Activated T-cell treated with anti-CD3 and anti-CD28 coated beads, Interleukin-2, amount 50 U/mL, for 4 hours (primary cell): Measurements from ENCODE around the gene PLPPR3. TPM values are rescaled to one million over a fixed set of nuclear protein-coding genes. Genes with fewer than 3 reads are reported as not detected.
"Not testable (repeated sequence)": the region's sequence is repeated elsewhere in the genome, so short reads cannot be mapped to it uniquely, and the experiment has no call there.

Experiments used
- ATAC-seq, 2 donors: fragments of 200-7000 bp; cut with Tn5 transposase; one replicate each; pipeline ENCODE4 v1.10.0; 2021
- DNase-seq: peaks from one replicate; pipeline ENCODE4 v3.0.0-alpha.2; 2020
- H3K27me3 Mint-ChIP-seq: one replicate; pipeline ENCODE4 v1.8.0; 2021; ENCODE audit warnings: low read depth, mixed read lengths
- H3K36me3 Mint-ChIP-seq: one replicate; pipeline ENCODE4 v1.8.0; 2022; ENCODE audit warnings: mixed read lengths; ENCODE audit not compliant: insufficient read depth
- H3K4me1 Mint-ChIP-seq: one replicate; pipeline ENCODE4 v1.8.0; 2021; ENCODE audit warnings: low read depth, mixed read lengths
- H3K4me3 Mint-ChIP-seq: one replicate; pipeline ENCODE4 v1.8.0; 2021; ENCODE audit warnings: mild to moderate bottlenecking, moderate library complexity, mixed read lengths
- H3K9me3 Mint-ChIP-seq: one replicate; pipeline ENCODE4 v1.8.0; 2021; ENCODE audit warnings: mixed read lengths
- total RNA-seq, 3 donors: library from RNA; stranded (reverse); gene quantifications; one replicate each; pipeline ENCODE4 v1.2.1, GENCODE V29; 2021

PLPPR3 gene
- total RNA-seq, 3 donors from 2014 or later: 0.24 TPM; not detected in 2

DNA sequence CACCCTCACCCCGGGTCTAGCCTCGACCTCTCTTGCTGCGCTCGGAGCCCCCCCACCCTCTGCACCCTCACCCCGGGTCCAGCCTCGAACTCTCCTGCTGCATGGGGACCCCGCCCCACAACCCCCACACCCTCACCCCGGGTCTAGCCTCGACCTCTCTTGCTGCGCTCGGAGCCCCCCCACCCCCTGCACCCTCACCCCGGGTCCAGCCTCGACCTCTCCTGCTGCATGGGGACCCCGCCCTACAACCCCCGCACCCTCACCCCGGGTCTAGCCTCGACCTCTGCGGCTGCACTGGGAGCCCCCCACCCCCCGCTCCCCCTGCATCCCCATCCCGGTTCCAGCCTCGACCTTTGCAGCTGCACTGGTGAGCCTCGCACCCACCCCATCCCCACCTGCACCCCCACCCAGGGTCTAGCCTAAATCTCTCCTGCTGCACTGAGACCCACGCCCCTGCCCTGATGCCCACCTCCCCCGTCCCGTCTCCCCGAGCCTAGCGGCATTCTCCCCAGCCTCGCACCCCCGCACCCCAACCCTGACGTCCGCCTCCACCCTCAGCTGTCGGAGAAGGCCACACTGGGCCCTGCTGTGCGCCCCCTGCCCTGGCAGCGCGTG, 39.5 kb upstream of the PLPPR3 start:
- peaks cover 10% of the 10 kb centered on the region for H3K4me1 Mint-ChIP-seq
- H3K9me3 Mint-ChIP-seq: no peaks in the 10 kb centered on the region
- H3K4me3 Mint-ChIP-seq: no peak overlapping the region
- peaks cover 11% of the 10 kb centered on the region for H3K27me3 Mint-ChIP-seq
- ATAC-seq: no peak
- DNase-seq: no peak
- H3K36me3 Mint-ChIP-seq: no peaks in the 10 kb centered on the region

GRCh38 chr19:858868-859843, 37.4 kb upstream of the PLPPR3 start, which contains the start of gene CFD:
Gene CFD (plus strand): TSS chr19:859664. CDS start chr19:859690, 26 bp downstream.
- Mint-ChIP-seq H3K4me1 (peaks cover 10% of the 10 kb centered on the region), H3K36me3 (no peaks in the 10 kb centered on the region), H3K27me3 (peaks cover 14% of the 10 kb centered on the region), H3K9me3 (no peaks in the 10 kb centered on the region), H3K4me3 (no peak within 1 kb of the TSS)
- ATAC-seq (no peak), DNase-seq (no peak)

DNA sequence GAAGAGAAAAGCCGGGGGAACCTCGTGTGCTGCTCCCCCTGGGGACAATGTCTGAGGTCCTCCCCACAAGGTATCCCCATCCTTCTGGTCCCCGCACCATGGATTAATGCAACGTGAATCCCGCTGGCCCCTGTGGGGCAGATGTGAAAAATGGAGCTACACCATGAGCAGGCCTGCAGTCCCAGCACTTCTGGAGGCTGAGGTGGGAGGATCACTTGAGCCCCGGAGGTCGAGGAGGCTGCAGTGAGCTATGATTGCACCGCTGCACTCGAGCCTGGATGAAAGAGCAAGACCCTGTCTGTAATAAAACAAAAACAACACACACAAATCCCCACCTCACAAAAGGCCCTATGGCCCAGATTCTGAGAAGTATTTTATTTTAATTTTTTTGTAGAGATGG, 36.5 kb upstream of the PLPPR3 start:
- Mint-ChIP-seq H3K36me3 (no peaks in the 10 kb centered on the region), H3K27me3 (peaks cover 14% of the 10 kb centered on the region), H3K4me3 (no peak overlapping the region), H3K4me1 (peaks cover 5% of the 10 kb centered on the region), H3K9me3 (no peaks in the 10 kb centered on the region)
- ATAC-seq: no peak
- no peak for DNase-seq

- ATAC-seq (no peak), DNase-seq (no peak)
- H3K36me3 Mint-ChIP-seq: no peaks in the 10 kb centered on the region
- H3K4me3 Mint-ChIP-seq: no peak overlapping the region
- no peaks in the 10 kb centered on the region for H3K4me1 Mint-ChIP-seq
- H3K27me3 Mint-ChIP-seq: peaks cover 20% of the 10 kb centered on the region
- H3K9me3 Mint-ChIP-seq: no peaks in the 10 kb centered on the region
Measured at GRCh38 chr19:855566-856120, 33.9 kb upstream of the PLPPR3 start.

GRCh38 chr19:855142-855541, 33.4 kb upstream of the PLPPR3 start:
- H3K36me3 Mint-ChIP-seq: no peaks in the 10 kb centered on the region

DNA sequence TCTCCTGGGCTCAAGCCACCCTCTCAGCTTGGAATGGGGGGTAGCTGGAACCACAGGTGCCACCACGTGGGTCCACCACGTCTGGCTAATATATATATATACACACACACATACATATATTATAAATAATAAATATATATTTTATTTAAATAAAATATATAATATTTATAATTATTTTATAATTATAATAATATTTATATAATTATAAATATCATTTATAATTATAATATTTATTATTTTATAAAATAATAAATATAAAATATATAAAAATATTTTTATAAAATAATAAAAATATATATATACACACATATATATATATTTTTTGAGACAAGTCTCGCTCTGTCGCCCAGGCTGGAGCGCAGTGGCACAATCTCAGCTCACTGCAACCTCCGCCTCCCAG, 32.8 kb upstream of the PLPPR3 start:
- H3K4me3 Mint-ChIP-seq: no peak overlapping the region
- DNase-seq (no peak), ATAC-seq (no peak)
- H3K9me3 Mint-ChIP-seq: no peaks in the 10 kb centered on the region
- no peaks in the 10 kb centered on the region for H3K36me3 Mint-ChIP-seq
- H3K27me3 Mint-ChIP-seq: peaks cover 21% of the 10 kb centered on the region
- H3K4me1 Mint-ChIP-seq: no peaks in the 10 kb centered on the region

More at GRCh38 chr19:855142-855541, 33.4 kb upstream of the PLPPR3 start:
- H3K9me3 Mint-ChIP-seq: no peaks in the 10 kb centered on the region
- no peaks in the 10 kb centered on the region for H3K4me1 Mint-ChIP-seq
- no peak for ATAC-seq
- no peak overlapping the region for H3K4me3 Mint-ChIP-seq
- no peak for DNase-seq
- H3K27me3 Mint-ChIP-seq: peaks cover 22% of the 10 kb centered on the region

DNA sequence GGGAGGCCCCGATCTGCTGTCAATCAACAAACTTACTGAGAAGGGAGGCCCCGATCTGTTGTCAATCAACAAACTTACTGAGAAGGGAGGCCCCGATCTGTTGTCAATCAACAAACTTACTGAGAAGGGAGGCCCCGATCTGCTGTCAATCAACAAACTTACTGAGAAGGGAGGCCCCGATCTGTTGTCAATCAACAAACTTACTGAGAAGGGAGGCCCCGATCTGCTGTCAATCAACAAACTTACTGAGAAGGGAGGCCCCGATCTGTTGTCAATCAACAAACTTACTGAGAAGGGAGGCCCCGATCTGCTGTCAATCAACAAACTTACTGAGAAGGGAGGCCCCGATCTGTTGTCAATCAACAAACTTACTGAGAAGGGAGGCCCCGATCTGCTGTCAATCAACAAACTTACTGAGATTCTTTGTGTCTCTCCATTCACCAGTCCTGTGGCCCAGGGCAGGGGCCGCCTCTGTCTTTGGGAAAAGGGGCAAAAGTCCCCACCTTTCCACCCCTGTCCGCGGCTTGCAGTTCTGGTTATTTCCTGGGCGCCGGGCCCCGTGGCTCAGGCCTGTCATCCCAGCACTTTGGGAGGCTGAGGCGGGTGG, 32.0 kb upstream of the PLPPR3 start:
- not testable (repeated sequence) for H3K4me1 Mint-ChIP-seq, H3K9me3 Mint-ChIP-seq, ATAC-seq, H3K36me3 Mint-ChIP-seq, H3K4me3 Mint-ChIP-seq, DNase-seq
- H3K27me3 Mint-ChIP-seq: peaks cover 30% of the 10 kb centered on the region

- Mint-ChIP-seq H3K36me3 (no peaks in the 10 kb centered on the region), H3K4me1 (no peaks in the 10 kb centered on the region), H3K4me3 (no peak overlapping the region), H3K9me3 (no peaks in the 10 kb centered on the region), H3K27me3 (peaks cover 31% of the 10 kb centered on the region)
- no peak for DNase-seq
- no peak for ATAC-seq
Measured at GRCh38 chr19:853014-853585, 31.3 kb upstream of the PLPPR3 start.

- Mint-ChIP-seq H3K4me3 (no peak within 1 kb of the TSS), H3K36me3 (no peaks in the 10 kb centered on the region), H3K4me1 (no peaks in the 10 kb centered on the region), H3K9me3 (no peaks in the 10 kb centered on the region), H3K27me3 (peaks cover 35% of the 10 kb centered on the region)
- no peak for DNase-seq
- ATAC-seq: no peak
Measured at GRCh38 chr19:852136-853013, 30.6 kb upstream of the PLPPR3 start, which contains the start of gene ELANE. Gene ELANE (plus strand): TSS chr19:852303. CDS start chr19:852329, 26 bp downstream.

GRCh38 chr19:850979-851335, 29.2 kb upstream of the PLPPR3 start:
- Mint-ChIP-seq H3K4me1 (no peaks in the 10 kb centered on the region), H3K27me3 (peaks cover 42% of the 10 kb centered on the region), H3K4me3 (no peak overlapping the region), H3K9me3 (no peaks in the 10 kb centered on the region), H3K36me3 (no peaks in the 10 kb centered on the region)
- no peak for ATAC-seq
- no peak for DNase-seq

- peaks cover 46% of the 10 kb centered on the region for H3K27me3 Mint-ChIP-seq
- H3K4me3 Mint-ChIP-seq: no peak overlapping the region
- H3K4me1 Mint-ChIP-seq: no peaks in the 10 kb centered on the region
- DNase-seq: no peak
- ATAC-seq: no peak
- H3K9me3 Mint-ChIP-seq: no peaks in the 10 kb centered on the region
- H3K36me3 Mint-ChIP-seq: no peaks in the 10 kb centered on the region
Measured at GRCh38 chr19:850221-850978, 28.6 kb upstream of the PLPPR3 start.

DNA sequence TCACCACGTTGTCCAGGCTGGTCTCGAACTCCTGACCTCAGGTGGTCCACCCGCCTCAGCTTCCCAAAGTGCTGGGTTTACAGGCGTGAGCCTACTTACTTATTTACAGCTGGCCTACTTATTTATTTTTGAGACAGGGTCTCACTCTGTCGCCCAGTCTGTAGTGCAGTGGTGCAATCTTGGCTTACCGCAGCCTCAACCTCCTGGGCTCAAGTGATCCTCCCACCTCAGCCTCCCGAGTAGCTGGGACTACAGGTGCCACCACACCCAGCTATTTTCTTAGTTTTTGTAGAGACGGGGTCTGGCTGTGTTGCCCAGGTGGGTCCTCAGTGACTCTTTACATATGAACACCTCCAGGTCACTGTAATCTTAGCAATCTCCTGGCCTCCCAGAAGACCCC, 27.4 kb upstream of the PLPPR3 start:
- not testable (repeated sequence) for DNase-seq, ATAC-seq, H3K4me3 Mint-ChIP-seq, H3K9me3 Mint-ChIP-seq, H3K36me3 Mint-ChIP-seq, H3K4me1 Mint-ChIP-seq
- H3K27me3 Mint-ChIP-seq: peaks cover 53% of the 10 kb centered on the region
